GM03348 (cell line): ENCODE measurements around the gene FAM110D.

Experiments used
- DNase-seq: peaks from one replicate; pipeline ENCODE4 v3.0.0; 2012; ENCODE audit warnings: low spot score

The FAM110D gene

DNA sequence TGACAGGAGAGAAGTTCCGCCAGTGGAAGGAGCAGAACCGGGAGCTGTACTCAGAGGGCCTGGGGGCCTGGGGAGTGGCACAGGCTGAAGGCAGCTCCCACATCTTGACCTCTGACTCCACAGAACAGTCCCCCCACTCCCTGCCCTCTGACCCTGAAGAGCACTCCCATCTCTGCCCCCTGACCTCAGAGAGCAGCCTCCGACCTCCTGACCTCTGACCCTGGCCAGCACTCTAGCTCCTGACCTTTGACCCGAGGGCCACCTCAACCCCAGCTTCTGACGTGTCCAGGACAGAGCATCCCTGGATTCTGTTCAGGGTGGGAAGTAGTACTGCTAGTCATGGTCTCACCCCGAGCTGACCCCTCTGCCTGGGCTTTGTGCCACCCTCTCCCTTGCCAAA is 30.5 kb downstream of the FAM110D start:
- DNase-seq, result no peak

DNA sequence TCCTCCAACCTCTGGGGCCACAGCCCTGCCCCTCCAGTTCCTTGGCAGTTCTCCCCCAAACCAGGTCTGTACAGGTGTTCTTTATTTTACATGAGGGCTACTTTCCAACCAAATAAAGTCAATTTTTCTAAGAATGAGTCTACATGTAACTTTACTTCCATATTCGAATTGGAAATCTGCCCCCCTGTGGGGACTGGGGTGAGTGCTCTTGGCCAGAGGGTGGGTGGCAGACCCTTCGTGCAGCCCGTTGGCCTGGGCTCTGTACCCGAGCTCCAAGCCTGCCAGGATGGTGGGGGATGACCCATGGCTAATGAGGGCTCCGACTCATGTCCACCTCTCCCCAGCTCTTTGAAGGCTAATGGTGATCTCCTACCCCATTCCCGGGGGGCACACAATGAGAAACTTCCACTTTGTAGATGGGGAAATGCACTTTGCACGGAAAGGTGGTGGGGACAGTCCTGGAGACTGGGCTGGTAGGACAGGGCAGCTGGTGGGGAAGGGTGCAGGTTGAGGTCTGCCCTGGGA is 30.9 kb downstream of the FAM110D start:
- no peak for DNase-seq

DNA sequence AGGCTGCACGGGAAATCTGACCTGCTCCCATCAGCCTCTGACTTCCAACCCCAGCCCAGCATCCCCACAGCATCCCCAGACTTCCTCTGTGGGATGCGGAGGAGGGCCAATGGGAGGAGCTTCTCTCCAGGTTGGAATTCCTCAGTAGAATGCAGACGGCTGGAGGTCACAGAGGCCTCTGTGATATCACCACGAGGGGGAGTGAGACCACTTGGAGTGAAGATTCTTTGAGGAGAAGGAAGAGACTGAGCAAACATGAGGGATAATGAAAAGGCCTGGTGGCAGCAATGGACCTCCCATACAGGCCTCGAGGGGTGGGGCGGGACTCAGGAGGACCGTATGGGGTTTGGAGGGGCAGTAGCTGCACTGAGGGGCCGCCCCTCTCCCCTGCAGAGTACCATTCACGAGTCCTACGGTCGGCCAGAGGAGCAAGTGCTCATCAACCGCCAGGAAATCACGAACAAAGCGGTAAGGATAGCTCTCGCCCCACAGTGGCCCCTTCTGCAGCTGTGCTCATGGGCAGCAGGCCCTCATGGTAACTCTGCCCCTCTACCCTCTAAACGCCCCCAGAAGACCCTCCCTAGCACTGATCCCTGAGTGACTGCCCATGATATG is 31.6 kb downstream of the FAM110D start, which contains the start of gene CATSPER4:
CATSPER4 (plus strand) TSS at position 230 of the 615 bp plus-strand sequence; CDS start at position 256, 26 bp downstream.
- no peak for DNase-seq

DNA sequence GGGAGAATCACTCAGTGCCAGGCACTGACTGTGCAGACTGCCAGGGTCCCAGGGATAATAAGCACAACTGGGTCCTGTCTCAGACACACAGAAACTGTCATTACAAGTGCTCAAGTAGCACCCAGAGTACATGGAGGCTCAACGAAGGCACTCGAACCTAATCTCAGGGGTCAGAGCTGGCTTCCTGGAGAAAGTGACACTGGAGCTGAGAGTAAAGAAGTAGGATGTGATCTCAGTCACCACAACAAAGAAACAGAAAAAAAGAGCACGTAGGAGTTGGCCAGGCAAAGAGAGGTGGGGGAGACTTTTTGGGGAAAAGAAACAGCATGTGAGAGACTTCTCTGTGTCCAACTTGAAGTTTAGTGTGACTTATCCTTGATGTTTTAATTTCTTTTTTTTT is 32.9 kb downstream of the FAM110D start:
- DNase-seq, result no peak

DNA sequence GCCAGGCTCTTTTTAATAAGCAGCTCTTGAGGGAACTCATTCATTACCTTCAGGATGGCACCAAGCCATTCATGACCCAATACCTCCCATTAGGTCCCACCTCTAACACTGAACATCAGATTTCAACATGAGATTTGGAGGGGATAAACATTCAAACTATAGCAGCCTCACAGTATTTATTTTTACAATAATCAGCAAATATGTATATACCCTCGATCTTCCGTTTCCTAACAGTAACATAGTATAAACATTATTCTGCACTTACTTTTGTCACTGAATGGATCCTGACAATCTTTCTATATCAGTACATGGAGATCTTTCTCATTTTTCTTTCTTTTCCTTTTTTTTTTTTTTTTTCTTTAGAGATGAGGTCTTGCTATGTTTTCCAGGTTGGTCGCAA is 36.9 kb downstream of the FAM110D start:
- no peak for DNase-seq

DNA sequence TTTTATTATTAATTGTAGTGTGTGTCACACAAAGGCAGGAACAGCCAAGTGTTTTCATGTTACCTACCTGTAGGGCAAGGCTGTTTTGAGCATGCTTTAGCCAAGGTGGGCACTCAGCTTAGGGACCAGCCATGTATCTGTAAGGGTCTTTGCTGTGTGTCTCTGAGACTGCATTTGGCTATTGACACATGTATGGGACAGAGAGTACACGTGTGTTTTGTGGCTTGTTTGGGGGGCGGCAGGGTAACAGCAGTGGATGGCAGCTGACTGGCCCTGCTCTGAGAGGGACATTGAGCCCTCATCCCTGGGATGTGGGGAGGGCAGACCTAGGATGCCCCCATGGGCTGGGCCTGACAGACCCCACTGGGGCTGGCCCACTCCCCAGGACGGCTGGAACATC is 38.4 kb downstream of the FAM110D start:
- no peak for DNase-seq

DNA sequence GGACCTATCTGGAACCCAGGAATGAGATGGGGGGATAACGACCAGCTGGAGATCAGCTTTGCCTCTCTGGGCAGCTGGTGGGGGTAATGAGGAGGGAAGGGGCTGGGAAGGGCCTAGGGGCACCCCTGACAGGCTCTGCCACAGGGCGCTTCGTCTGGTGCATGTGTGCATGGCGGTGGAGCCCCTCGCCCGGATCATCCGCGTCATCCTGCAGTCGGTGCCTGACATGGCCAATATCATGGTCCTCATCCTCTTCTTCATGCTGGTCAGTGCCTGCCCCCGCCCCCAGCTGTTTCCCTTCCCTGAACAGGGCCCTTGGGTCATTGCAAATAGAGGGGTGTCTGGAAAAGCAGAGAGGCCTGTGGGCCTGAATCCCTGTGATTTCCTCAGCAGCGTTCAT is 38.9 kb downstream of the FAM110D start:
- no peak for DNase-seq

DNA sequence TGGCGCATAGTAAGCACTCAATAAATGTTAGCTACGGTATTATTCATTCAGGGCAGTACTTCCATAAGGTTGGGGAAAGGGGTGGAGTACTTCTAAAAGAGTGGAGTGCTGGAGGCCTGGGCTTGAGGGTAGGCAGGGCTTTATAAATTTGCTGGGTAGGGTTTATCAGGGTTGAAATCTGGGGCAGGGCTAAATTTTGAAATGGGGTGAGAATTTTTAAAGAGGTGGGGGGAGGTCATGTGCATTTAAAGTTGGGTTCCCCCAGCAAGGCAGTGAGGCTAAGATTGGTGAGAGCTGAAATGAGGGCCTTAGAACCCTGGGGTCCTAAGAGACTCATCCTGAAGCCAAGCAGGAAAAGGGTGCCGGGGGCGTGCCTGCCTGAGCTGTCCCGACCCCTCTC is 41.5 kb downstream of the FAM110D start:
- DNase-seq, result no peak

DNA sequence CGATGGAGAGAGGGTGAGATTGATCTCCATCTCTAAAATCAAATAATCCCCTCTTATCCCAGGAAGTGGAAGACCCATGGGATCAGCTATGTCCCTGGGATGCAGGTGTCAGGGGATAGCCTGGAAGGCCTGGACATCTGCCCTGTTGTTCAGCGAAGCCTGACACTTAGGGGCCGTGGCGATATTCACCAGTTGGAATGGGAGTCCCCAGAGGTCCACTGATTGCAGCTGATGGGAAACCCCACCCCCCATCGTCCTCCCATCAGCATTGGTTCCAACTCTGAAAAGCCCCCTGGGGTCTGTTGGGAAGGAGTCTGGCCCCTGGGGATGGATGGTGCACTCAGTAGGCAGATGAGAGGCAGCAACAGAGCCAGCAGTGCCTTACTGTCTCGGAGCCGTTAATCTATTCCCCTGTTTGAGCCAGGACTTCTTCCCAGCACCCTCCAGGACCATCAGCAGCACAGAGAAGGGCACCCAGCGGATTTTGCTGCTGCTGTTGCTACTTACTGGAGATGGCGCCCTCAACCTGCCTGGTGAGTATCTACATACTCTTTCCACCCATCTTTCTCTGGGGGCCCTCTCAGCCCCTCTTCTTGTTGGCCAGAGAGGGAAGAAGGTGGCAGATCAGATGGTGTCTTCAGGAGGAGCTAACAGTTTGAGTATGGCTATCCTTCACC is 44.9 kb downstream of the FAM110D start:
- no peak for DNase-seq

DNA sequence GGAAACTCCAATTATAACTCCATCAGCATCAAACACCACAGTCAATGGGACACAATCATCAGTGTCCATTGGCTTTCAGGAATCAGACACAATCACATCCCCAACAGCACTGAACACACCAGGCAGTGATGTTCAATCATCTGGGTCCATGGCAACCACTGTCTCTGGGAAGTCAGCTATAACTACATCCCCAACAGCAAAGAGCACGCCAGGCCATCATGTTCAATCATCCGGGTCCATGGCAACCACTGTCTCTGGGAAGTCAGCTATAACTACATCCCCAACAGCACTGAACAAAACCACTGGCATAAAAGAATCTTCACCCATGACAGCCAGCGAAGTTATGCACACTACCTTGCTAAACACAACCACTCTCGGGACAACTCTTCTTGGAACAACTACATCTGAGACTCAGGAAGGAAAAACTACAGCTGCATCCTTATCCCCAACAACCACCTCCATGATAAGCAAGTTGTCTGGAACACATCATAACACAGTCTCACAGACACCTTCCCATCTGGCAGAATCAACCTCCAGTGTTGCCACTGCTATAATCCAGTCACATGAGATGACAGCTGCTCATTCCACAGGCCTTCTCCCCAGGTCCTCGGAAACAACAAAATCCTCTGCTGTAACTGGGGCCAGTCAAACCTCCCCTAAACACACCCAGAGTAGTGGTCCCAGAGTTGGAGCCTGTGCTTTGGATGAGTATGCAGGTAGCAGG is 51.4 kb downstream of the FAM110D start:
- no peak for DNase-seq

DNA sequence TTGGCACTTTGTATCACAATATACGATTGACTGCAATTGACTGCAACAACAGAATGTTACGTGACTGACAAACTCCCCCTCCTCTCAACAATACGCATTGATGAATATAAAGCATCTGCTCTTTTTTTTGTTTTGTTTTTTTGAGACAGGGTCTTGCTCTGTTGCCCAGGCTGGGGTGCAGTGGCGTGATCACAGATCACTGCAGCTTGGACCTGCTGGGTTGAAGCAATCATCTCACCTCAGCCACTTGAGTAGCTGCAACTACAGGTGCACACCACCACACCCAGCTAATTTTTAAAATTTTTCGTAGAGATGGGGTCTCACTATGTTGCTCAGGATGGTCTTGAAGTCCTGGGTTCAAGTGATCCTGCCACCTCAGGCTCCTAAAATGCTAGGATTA is 53.8 kb downstream of the FAM110D start:
- DNase-seq, result no peak

DNA sequence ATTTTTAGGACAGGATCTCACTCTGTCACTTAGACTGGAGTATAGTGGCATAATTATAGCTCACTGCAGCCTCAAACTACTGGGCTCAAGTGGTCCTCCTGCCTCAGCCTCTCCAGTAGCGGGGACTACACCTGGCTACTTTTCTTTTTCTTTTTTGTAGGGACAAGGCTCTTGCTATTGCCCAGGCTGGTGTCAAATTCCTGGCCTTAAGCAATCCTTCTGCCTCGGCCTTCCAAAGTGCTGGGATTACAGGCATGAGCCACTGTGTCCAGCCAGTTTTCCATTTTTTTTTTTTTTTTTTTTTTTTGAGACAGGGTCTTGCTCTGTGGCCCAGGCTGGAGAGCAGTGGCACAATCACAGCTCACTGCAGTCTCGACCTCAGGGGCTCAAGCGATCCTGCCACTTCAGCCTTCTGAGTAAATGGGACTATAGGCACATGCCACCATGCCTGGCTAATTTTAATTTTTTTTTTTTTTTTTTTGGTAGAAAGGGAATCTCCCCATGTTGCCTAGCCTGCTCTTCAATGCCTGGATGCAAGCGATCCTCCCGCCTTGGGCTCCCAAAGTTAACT is 54.5 kb downstream of the FAM110D start:
- DNase-seq, result no peak
